Testis (tissue), 3 donors: ENCODE data around the gene POLR2F. TPM values are rescaled to one million over a fixed set of nuclear protein-coding genes. Genes with fewer than 3 reads are reported as not detected.

Experiments
- DNase-seq: peaks from one replicate; pipeline ENCODE4 v3.0.0-alpha.2; 2019
- H3K27ac ChIP-seq, 2 donors: fragments of 200-600 bp; sonication (generic); one replicate each; pipeline ENCODE4 v1.5.1; 2019
- H3K27me3 ChIP-seq: fragments of 200-600 bp; sonication (generic); one replicate; pipeline ENCODE4 v1.5.1; 2019
- H3K36me3 ChIP-seq: fragments of 200-600 bp; sonication (generic); one replicate; pipeline ENCODE4 v1.5.1; 2017; ENCODE audit warnings: low read depth; ENCODE audit errors: missing control alignments
- H3K4me1 ChIP-seq: fragments of 200-600 bp; sonication (generic); one replicate; pipeline ENCODE4 v1.5.1; 2019
- H3K4me3 ChIP-seq, 2 donors: fragments of 200-600 bp; sonication (generic); one replicate each; pipeline ENCODE4 v1.5.1; 2017 to 2019
- H3K9me3 ChIP-seq: fragments of 200-600 bp; sonication (generic); one replicate; pipeline ENCODE4 v1.5.1; 2017
- POLR2A ChIP-seq: fragments of 450-650 bp; IDR thresholded peaks from one replicate; pipeline ENCODE4 v1.6.1; 2017; ENCODE audit warnings: antibody characterized with exemption, mild to moderate bottlenecking, moderate library complexity
- WGBS, 2 donors: methylation state at CpG; one replicate each; pipeline ENCODE4 v1.1.5; 2018; 5-methylcytosine and 5-hydroxymethylcytosine counted together
- intact Hi-C: fragments of 100-400 bp; cut with DNase I; formaldehyde crosslinking; loops from one replicate; pipeline ENCODE4 v1.15.1; 2023; ENCODE audit warnings: low total_unique reads
- polyA plus RNA-seq: library from polyadenylated mRNA; stranded (reverse); fragments of 350-450 nt; fragmentation: Illumina TruSeq; extraction: RNeasy Lipid Tissue Mini Kit (QIAGEN cat#74804); gene quantifications from one replicate; pipeline ENCODE4 v1.2.3, GENCODE V29; 2014; ENCODE audit warnings: low read depth, low replicate concordance; ENCODE audit not compliant: insufficient read depth
- total RNA-seq, 2 donors: library from RNA; depleted of rRNA; stranded (reverse); fragments of >200 nt; gene quantifications; one replicate each; pipeline ENCODE4 v1.2.3, GENCODE V29; 2016
- TF ChIP-seq, protein P1 (sequence below), 3 experiments: fragments of 450-650 bp in 2 of 3; fragments of 200-600 bp in 1 of 3; sonication (generic) in 1 of 3; IDR thresholded peaks; one replicate each; pipeline ENCODE4 v1.5.1; 2016 to 2019; ENCODE audit warnings: antibody characterized with exemption in 3 of 3, mild to moderate bottlenecking in 2 of 3, moderate library complexity in 1 of 3

Gene POLR2F
- total and polyA plus RNA-seq, 3 donors from 2014 or later: 88.7 to 137 (median 107) TPM

GRCh38 chr22:37961062-37961461 lies 7.6 kb downstream of the POLR2F start:
- WGBS, 2 donors: 95 to 96% methylated on average over 4 of the region's 4 CpGs
- no peak overlapping the region for H3K27ac ChIP-seq
- H3K9me3 ChIP-seq: no peaks in the 10 kb centered on the region
- H3K27me3 ChIP-seq: no peaks in the 10 kb centered on the region
- intact Hi-C loops: no loop called here
- H3K4me1 ChIP-seq: peaks cover 4% of the 10 kb centered on the region
- DNase-seq: no peak
- H3K36me3 ChIP-seq: no peaks in the 10 kb centered on the region
- TF ChIP-seq, protein P1, sequence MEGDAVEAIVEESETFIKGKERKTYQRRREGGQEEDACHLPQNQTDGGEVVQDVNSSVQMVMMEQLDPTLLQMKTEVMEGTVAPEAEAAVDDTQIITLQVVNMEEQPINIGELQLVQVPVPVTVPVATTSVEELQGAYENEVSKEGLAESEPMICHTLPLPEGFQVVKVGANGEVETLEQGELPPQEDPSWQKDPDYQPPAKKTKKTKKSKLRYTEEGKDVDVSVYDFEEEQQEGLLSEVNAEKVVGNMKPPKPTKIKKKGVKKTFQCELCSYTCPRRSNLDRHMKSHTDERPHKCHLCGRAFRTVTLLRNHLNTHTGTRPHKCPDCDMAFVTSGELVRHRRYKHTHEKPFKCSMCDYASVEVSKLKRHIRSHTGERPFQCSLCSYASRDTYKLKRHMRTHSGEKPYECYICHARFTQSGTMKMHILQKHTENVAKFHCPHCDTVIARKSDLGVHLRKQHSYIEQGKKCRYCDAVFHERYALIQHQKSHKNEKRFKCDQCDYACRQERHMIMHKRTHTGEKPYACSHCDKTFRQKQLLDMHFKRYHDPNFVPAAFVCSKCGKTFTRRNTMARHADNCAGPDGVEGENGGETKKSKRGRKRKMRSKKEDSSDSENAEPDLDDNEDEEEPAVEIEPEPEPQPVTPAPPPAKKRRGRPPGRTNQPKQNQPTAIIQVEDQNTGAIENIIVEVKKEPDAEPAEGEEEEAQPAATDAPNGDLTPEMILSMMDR (IDR thresholded peaks at IDR 0.05): no peak
- H3K4me3 ChIP-seq: no peak overlapping the region

- Histone ChIP-seq H3K4me1 (peaks cover 14% of the 10 kb centered on the region), H3K27ac (no peak overlapping the region), H3K27me3 (no peaks in the 10 kb centered on the region), H3K4me3 (no peak overlapping the region), H3K36me3 (no peaks in the 10 kb centered on the region), H3K9me3 (no peaks in the 10 kb centered on the region)
- no peak for DNase-seq
- intact Hi-C loops: no loop called here
- 74 to 81% methylated on average over 9 of the region's 9 CpGs for WGBS, 2 donors
- no peak for TF ChIP-seq POLR2A
These were observed 12.6 kb downstream of the POLR2F start for GRCh38 chr22:37965940-37966664.

DNA sequence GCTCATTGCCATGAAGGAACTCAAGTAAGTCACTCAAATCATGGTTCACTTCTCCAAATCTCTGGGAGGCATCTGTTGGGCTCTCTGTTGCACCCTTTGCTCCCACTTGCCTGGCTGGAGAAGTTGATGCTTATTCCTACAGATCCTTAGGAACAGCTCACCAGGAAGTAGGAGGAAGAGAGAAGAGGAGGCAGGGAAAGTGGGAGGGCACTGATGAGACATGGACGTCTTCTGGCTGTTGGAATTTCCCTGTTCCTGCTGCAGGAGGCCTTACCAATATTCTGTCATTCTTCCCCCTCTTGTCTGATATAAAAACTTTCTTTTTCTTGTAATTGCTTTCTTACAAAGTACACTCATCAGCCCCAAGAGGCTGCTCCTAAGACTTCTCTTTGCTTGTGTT lies 13.6 kb downstream of the POLR2F start:
- no peaks in the 10 kb centered on the region for H3K27me3 ChIP-seq
- peaks cover 15% of the 10 kb centered on the region for H3K4me1 ChIP-seq
- intact Hi-C loops: no loop called here
- no peak for DNase-seq
- H3K4me3 ChIP-seq: no peak overlapping the region
- TF ChIP-seq POLR2A: no peak
- TF ChIP-seq, protein P1 (IDR thresholded peaks at IDR 0.05): no peak
- 56 to 67% methylated on average over 1 of the region's 1 CpG for WGBS, 2 donors
- no peaks in the 10 kb centered on the region for H3K9me3 ChIP-seq
- no peaks in the 10 kb centered on the region for H3K36me3 ChIP-seq
- no peak overlapping the region for H3K27ac ChIP-seq

- no peak overlapping the region for H3K4me3 ChIP-seq
- DNase-seq: no peak
- intact Hi-C loops: no loop called here
- peaks cover 20% of the 10 kb centered on the region for H3K4me1 ChIP-seq
- no peak overlapping the region for H3K27ac ChIP-seq
- WGBS, 2 donors: 66 to 85% methylated on average over 9 to 14 of the region's 14 CpGs
- TF ChIP-seq POLR2A: no peak
- TF ChIP-seq, protein P1 (IDR thresholded peaks at IDR 0.05): no peak
- H3K27me3 ChIP-seq: no peaks in the 10 kb centered on the region
- no peaks in the 10 kb centered on the region for H3K9me3 ChIP-seq
- H3K36me3 ChIP-seq: no peaks in the 10 kb centered on the region
These were observed 14.3 kb downstream of the POLR2F start for GRCh38 chr22:37967637-37968451.

DNA sequence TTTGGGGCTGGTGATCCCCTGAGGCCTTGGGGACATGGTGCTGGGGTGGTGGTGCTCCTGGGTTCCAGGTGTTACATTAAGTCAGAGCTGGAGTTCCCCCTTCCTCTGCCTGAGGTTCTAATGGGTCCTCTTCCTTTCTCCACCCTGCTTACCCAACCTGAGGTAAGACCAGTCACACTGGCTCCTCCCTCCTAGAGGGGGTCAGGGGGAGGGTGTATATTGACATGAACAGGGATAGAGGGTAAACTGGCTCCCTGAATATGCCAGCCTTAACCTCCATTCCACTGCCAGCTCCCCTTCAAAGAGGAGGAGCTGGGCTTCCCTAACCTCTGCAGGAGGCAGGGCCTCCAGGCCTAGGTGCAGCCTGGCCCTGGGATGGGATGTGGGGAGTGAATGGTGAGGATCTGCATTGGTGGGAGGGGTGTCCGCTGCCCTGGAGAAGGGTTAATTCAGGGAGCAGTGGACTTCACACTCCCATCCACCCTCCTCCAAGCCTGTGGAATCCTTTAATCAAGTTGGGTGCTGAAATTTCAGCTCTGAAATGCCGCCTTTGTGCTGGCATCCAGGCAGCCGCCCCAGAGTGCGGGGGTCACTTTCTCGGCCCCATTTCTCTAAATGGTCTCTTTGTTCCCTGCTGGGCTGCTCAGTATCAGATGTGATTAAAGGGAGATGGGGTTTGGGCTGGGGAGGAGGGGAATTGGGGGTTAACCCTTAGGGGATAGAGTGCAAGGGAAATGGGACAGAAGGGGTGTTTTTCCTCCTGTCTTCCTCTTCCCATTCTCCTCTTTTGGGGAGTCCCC lies 15.2 kb downstream of the POLR2F start:
- Histone ChIP-seq H3K27ac (no peak overlapping the region), H3K36me3 (no peaks in the 10 kb centered on the region), H3K9me3 (no peaks in the 10 kb centered on the region), H3K4me1 (peaks cover 20% of the 10 kb centered on the region), H3K27me3 (no peaks in the 10 kb centered on the region), H3K4me3 (no peak overlapping the region)
- WGBS, 2 donors: 79 to 80% methylated on average over 4 to 5 of the region's 5 CpGs
- DNase-seq: no peak
- TF ChIP-seq POLR2A: no peak
- TF ChIP-seq, protein P1 (IDR thresholded peaks at IDR 0.05): no peak
- intact Hi-C loops: no loop called here
